MCF 10A (cell line): ENCODE measurements around the gene ERRFI1. TPM values are rescaled to one million over a fixed set of nuclear protein-coding genes. Genes with fewer than 3 reads are reported as not detected.
A peak's percentile ranks its signal among the peaks of the same experiment; 100 is the strongest.
"Not testable (repeated sequence)": the region's sequence is repeated elsewhere in the genome, so short reads cannot be mapped to it uniquely, and the experiment has no call there.

Experiments used
- BruUV-seq: library from RNA; stranded (reverse); fragments of 400-500 nt; replicated peaks from 2 replicates; lab custom pipeline; 2021; lab: Mats Ljungman, UMichigan
- CTCF ChIA-PET: fragments of 300-600 bp; sonication (Branson Sonifier 250); formaldehyde crosslinking; extraction: SDS; loops from one replicate; lab custom pipeline; 2021; ENCODE audit warnings: antibody characterized with exemption, inconsistent platforms; lab: Yijun Ruan, JAX
- POLR2A ChIA-PET: fragments of 300-600, 350-650 bp; sonication (Branson Sonifier 250); formaldehyde crosslinking; extraction: SDS; loops from one replicate; lab custom pipeline; 2020; ENCODE audit warnings: antibody characterized with exemption, inconsistent platforms; lab: Yijun Ruan, JAX
- DNase-seq: peaks from one replicate; pipeline ENCODE4 v3.0.0-alpha.2; 2018; ENCODE audit not compliant: unreplicated experiment
- H3K27ac Mint-ChIP-seq: one replicate; pipeline ENCODE4 v1.8.0; 2022; ENCODE audit warnings: mild to moderate bottlenecking, low read depth, mixed read lengths; ENCODE audit not compliant: unreplicated experiment
- H3K27me3 Mint-ChIP-seq: one replicate; pipeline ENCODE4 v1.8.0; 2022; ENCODE audit warnings: mixed read lengths; ENCODE audit not compliant: insufficient read depth, unreplicated experiment
- H3K36me3 Mint-ChIP-seq: one replicate; pipeline ENCODE4 v1.8.0; 2022; ENCODE audit warnings: mild to moderate bottlenecking, moderate library complexity, mixed read lengths; ENCODE audit not compliant: insufficient read depth, unreplicated experiment
- H3K4me1 Mint-ChIP-seq: one replicate; pipeline ENCODE4 v1.8.0; 2022; ENCODE audit warnings: mixed read lengths; ENCODE audit not compliant: insufficient read depth, unreplicated experiment
- H3K4me3 Mint-ChIP-seq: one replicate; pipeline ENCODE4 v1.8.0; 2022; ENCODE audit warnings: mild to moderate bottlenecking, moderate library complexity, mixed read lengths; ENCODE audit not compliant: unreplicated experiment
- H3K9me3 Mint-ChIP-seq: one replicate; pipeline ENCODE4 v1.8.0; 2022; ENCODE audit warnings: mixed read lengths; ENCODE audit not compliant: unreplicated experiment
- CTCF ChIP-seq: fragments of 200-600 bp; IDR thresholded peaks from one replicate; pipeline ENCODE4 v1.8.0; 2022; ENCODE audit warnings: antibody characterized with exemption, mild to moderate bottlenecking; ENCODE audit not compliant: unreplicated experiment
- intact Hi-C: fragments of 100-400 bp; cut with micrococcal nuclease; formaldehyde crosslinking; loops from 2 replicates; pipeline ENCODE4 v1.14.1; 2022
- total RNA-seq: library from RNA; stranded (reverse); gene quantifications from 2 replicates; pipeline ENCODE4 v1.2.3, GENCODE V29; 2022

ERRFI1 gene
- total RNA-seq, 1 experiment from 2014 or later, result 111 TPM

GRCh38 chr1:8062861-8063260 is 36.8 kb upstream of the ERRFI1 start:
- Mint-ChIP-seq H3K4me1 (peaks cover 16% of the 10 kb centered on the region), H3K27ac (no peak overlapping the region), H3K36me3 (no peaks in the 10 kb centered on the region), H3K4me3 (no peak overlapping the region), H3K9me3 (no peaks in the 10 kb centered on the region), H3K27me3 (no peaks in the 10 kb centered on the region)
- DNase-seq, result no peak
- intact Hi-C loops, result no loop called here
- ChIA-PET POLR2A (interaction anchor here (1.0 to 1.6 kb wide), 2 partner anchors 15 to 22 kb away, joined by 3 to 10 read pairs; no protein-coding TSS in a partner anchor), CTCF (no interaction called here)
- no TSS peak for BruUV-seq
- no peak for TF ChIP-seq CTCF

GRCh38 chr1:8061673-8062386 is 35.7 kb upstream of the ERRFI1 start:
- peak overlapping the region; percentile 88 for H3K27ac Mint-ChIP-seq
- no peak for DNase-seq
- ChIA-PET POLR2A (interaction anchor here (0.8 to 2.4 kb wide), 10 partner anchors 9 to 104 kb away, joined by 3 to 15 read pairs (median 6); no protein-coding TSS in a partner anchor), CTCF (interaction anchor here (1.2 kb wide), 1 partner anchor 9 kb away, joined by 4 read pairs; no protein-coding TSS in a partner anchor)
- H3K9me3 Mint-ChIP-seq, result no peaks in the 10 kb centered on the region
- H3K4me1 Mint-ChIP-seq, result peaks cover 17% of the 10 kb centered on the region
- H3K36me3 Mint-ChIP-seq, result no peaks in the 10 kb centered on the region
- BruUV-seq, result no TSS peak
- no peaks in the 10 kb centered on the region for H3K27me3 Mint-ChIP-seq
- H3K4me3 Mint-ChIP-seq, result no peak overlapping the region
- intact Hi-C loops, result loop anchor here (2.0 kb wide), 1 partner anchor 35 kb away; no protein-coding TSS in a partner anchor
- TF ChIP-seq CTCF, result no peak

- DNase-seq, result peak; percentile 89
- H3K4me3 Mint-ChIP-seq, result no peak overlapping the region
- peaks cover 23% of the 10 kb centered on the region for H3K4me1 Mint-ChIP-seq
- ChIA-PET CTCF (interaction anchor here (1.2 kb wide), 1 partner anchor 9 kb away, joined by 4 read pairs; no protein-coding TSS in a partner anchor), POLR2A (interaction anchor here (0.6 to 2.4 kb wide), 12 partner anchors 10 to 105 kb away, joined by 3 to 15 read pairs (median 4); no protein-coding TSS in a partner anchor)
- no peak for TF ChIP-seq CTCF
- H3K27me3 Mint-ChIP-seq, result no peaks in the 10 kb centered on the region
- BruUV-seq, result no TSS peak
- intact Hi-C loops, result loop anchor here (2.0 kb wide), 1 partner anchor 36 kb away; no protein-coding TSS in a partner anchor
- no peaks in the 10 kb centered on the region for H3K9me3 Mint-ChIP-seq
- H3K27ac Mint-ChIP-seq, result peak overlapping the region; percentile 88
- no peaks in the 10 kb centered on the region for H3K36me3 Mint-ChIP-seq
These were observed 35.1 kb upstream of the ERRFI1 start for GRCh38 chr1:8061210-8061609.

GRCh38 chr1:8059161-8059622 is 33.1 kb upstream of the ERRFI1 start:
- peak; percentile 41 for DNase-seq
- no peak for TF ChIP-seq CTCF
- ChIA-PET CTCF (interaction anchor here (0.5 kb wide), 1 partner anchor 179 kb away, joined by 3 read pairs; no protein-coding TSS in a partner anchor), POLR2A (interaction anchor here (0.7 to 4.4 kb wide), 8 partner anchors 11 to 78 kb away, joined by 3 to 14 read pairs (median 4); no protein-coding TSS in a partner anchor)
- BruUV-seq, result no TSS peak
- intact Hi-C loops, result no loop called here
- H3K9me3 Mint-ChIP-seq, result no peaks in the 10 kb centered on the region
- no peaks in the 10 kb centered on the region for H3K27me3 Mint-ChIP-seq
- H3K4me3 Mint-ChIP-seq, result no peak overlapping the region
- H3K27ac Mint-ChIP-seq, result peak overlapping the region; percentile 74
- H3K36me3 Mint-ChIP-seq, result peaks cover 5% of the 10 kb centered on the region
- H3K4me1 Mint-ChIP-seq, result peaks cover 27% of the 10 kb centered on the region

GRCh38 chr1:8057779-8058178 is 31.7 kb upstream of the ERRFI1 start:
- BruUV-seq, H3K36me3 Mint-ChIP-seq, DNase-seq, H3K9me3 Mint-ChIP-seq, H3K4me3 Mint-ChIP-seq, H3K27me3 Mint-ChIP-seq, intact Hi-C loops: not testable (repeated sequence)
- peak overlapping the region; percentile 74 for H3K27ac Mint-ChIP-seq
- peaks cover 27% of the 10 kb centered on the region for H3K4me1 Mint-ChIP-seq
- POLR2A ChIA-PET, result interaction anchor here (1.0 to 4.4 kb wide), 3 partner anchors 10 to 124 kb away, joined by 3 to 14 read pairs (median 7); no protein-coding TSS in a partner anchor
- CTCF ChIA-PET, result interaction anchor here (1.2 kb wide), 1 partner anchor 42 kb away, joined by 3 read pairs; no protein-coding TSS in a partner anchor
